ENCODE measurements around the gene NHP2.

The NHP2 gene

GRCh38 chr5:178155065-178155464, 1.4 kb upstream of the NHP2 start:
- no peak overlapping the region for H3K27ac ChIP-seq
- H3K36me3 ChIP-seq (replicated peaks) = peaks cover 17% of the 10 kb centered on the region
- no peak for DNase-seq
- in situ Hi-C loops (cut with HindIII; ENCODE audit: low pct_ligation_motif_present, low sequenced_read_pairs) = no loop called here
- no peak overlapping the region for H3K4me3 ChIP-seq (ENCODE audit: low read depth, low read length)
- H3K27me3 ChIP-seq (replicated peaks) = no peaks in the 10 kb centered on the region
- no peak for TF ChIP-seq CTCF (IDR thresholded peaks at IDR 0.05; ENCODE audit: low read depth, low read length, missing control alignments)

- Histone ChIP-seq H3K27ac (peak overlapping the region; percentile 76), H3K27me3 (replicated peaks) (no peaks in the 10 kb centered on the region), H3K4me3 (ENCODE audit: low read depth, low read length) (peak overlapping the region; percentile 80), H3K36me3 (replicated peaks) (peaks cover 29% of the 10 kb centered on the region)
- no peak for DNase-seq
- in situ Hi-C loops (cut with HindIII; ENCODE audit: low pct_ligation_motif_present, low sequenced_read_pairs) = no loop called here
- TF ChIP-seq CTCF (IDR thresholded peaks at IDR 0.05; ENCODE audit: low read depth, low read length, missing control alignments) = no peak
Measured at GRCh38 chr5:178152491-178153444, 917 bp downstream of the NHP2 start.

GRCh38 chr5:178150977-178151734, 2.5 kb downstream of the NHP2 start:
- no peaks in the 10 kb centered on the region for H3K27me3 ChIP-seq (replicated peaks)
- peak; percentile 27 for TF ChIP-seq CTCF (IDR thresholded peaks at IDR 0.05; ENCODE audit: low read depth, low read length, missing control alignments)
- no peak overlapping the region for H3K27ac ChIP-seq
- in situ Hi-C loops (cut with HindIII; ENCODE audit: low pct_ligation_motif_present, low sequenced_read_pairs) = no loop called here
- H3K36me3 ChIP-seq (replicated peaks) = peaks cover 45% of the 10 kb centered on the region
- H3K4me3 ChIP-seq (ENCODE audit: low read depth, low read length) = no peak overlapping the region
- DNase-seq = no peak

GRCh38 chr5:178149199-178149932, 4.3 kb downstream of the NHP2 start:
- no peak for DNase-seq
- no peak for TF ChIP-seq CTCF (IDR thresholded peaks at IDR 0.05; ENCODE audit: low read depth, low read length, missing control alignments)
- H3K27me3 ChIP-seq (replicated peaks) = no peaks in the 10 kb centered on the region
- H3K36me3 ChIP-seq (replicated peaks) = peaks cover 52% of the 10 kb centered on the region
- H3K27ac ChIP-seq = no peak overlapping the region
- in situ Hi-C loops (cut with HindIII; ENCODE audit: low pct_ligation_motif_present, low sequenced_read_pairs) = no loop called here
- no peak overlapping the region for H3K4me3 ChIP-seq (ENCODE audit: low read depth, low read length)

GRCh38 chr5:178147406-178147805, 6.3 kb downstream of the NHP2 start:
- in situ Hi-C loops (cut with HindIII; ENCODE audit: low pct_ligation_motif_present, low sequenced_read_pairs) = no loop called here
- no peak for TF ChIP-seq CTCF (IDR thresholded peaks at IDR 0.05; ENCODE audit: low read depth, low read length, missing control alignments)
- H3K27me3 ChIP-seq (replicated peaks) = no peaks in the 10 kb centered on the region
- no peak overlapping the region for H3K4me3 ChIP-seq (ENCODE audit: low read depth, low read length)
- no peak for DNase-seq
- H3K27ac ChIP-seq = no peak overlapping the region
- peaks cover 62% of the 10 kb centered on the region for H3K36me3 ChIP-seq (replicated peaks)

Measured in brain microvascular endothelial cell (primary cell).